Eye (tissue), 1 donor: Measurements from ENCODE around the gene LRRTM3.

Experiments used
- DNase-seq: peaks from one replicate; pipeline ENCODE4 v3.0.0-alpha.2; 2015

The LRRTM3 gene

GRCh38 chr10:67036808-67037207, 111.0 kb downstream of the LRRTM3 start:
- DNase-seq: no peak

- peak; percentile 2 for DNase-seq
These were observed 117.2 kb downstream of the LRRTM3 start for GRCh38 chr10:67043041-67043440.

GRCh38 chr10:67045404-67045803, 119.6 kb downstream of the LRRTM3 start:
- DNase-seq: no peak

- no peak for DNase-seq
These were observed 120.7 kb downstream of the LRRTM3 start for GRCh38 chr10:67046507-67046906.

- no peak for DNase-seq
These were observed 124.2 kb downstream of the LRRTM3 start for GRCh38 chr10:67049988-67050387.

- no peak for DNase-seq
These were observed 124.6 kb downstream of the LRRTM3 start for GRCh38 chr10:67050415-67050814.

- no peak for DNase-seq
These were observed 146.8 kb downstream of the LRRTM3 start for GRCh38 chr10:67072654-67073053.

GRCh38 chr10:67075491-67075971, 149.7 kb downstream of the LRRTM3 start:
- DNase-seq: no peak

- no peak for DNase-seq
These were observed 150.3 kb downstream of the LRRTM3 start for GRCh38 chr10:67076144-67076543.

- DNase-seq: no peak
These were observed 151.5 kb downstream of the LRRTM3 start for GRCh38 chr10:67077376-67077775.

GRCh38 chr10:67079126-67079525, 153.3 kb downstream of the LRRTM3 start:
- peak; percentile 32 for DNase-seq

GRCh38 chr10:67086327-67087134, 160.7 kb downstream of the LRRTM3 start:
- no peak for DNase-seq

- no peak for DNase-seq
These were observed 161.2 kb downstream of the LRRTM3 start for GRCh38 chr10:67087135-67087425.

- no peak for DNase-seq
These were observed 162.2 kb downstream of the LRRTM3 start for GRCh38 chr10:67088036-67088435.

- peak; percentile 37 for DNase-seq
These were observed 169.7 kb downstream of the LRRTM3 start for GRCh38 chr10:67095531-67095930.

GRCh38 chr10:67098461-67098860, 172.6 kb downstream of the LRRTM3 start:
- DNase-seq: peak; percentile 84

GRCh38 chr10:67100951-67101350, 175.1 kb downstream of the LRRTM3 start:
- peak; percentile 36 for DNase-seq

- DNase-seq: no peak
These were observed 181.8 kb downstream of the LRRTM3 start for GRCh38 chr10:67107670-67108069.

- DNase-seq: no peak
These were observed 184.4 kb downstream of the LRRTM3 start for GRCh38 chr10:67110286-67110685.

- no peak for DNase-seq
These were observed 186.9 kb downstream of the LRRTM3 start for GRCh38 chr10:67112765-67113164.

- no peak for DNase-seq
These were observed 189.1 kb downstream of the LRRTM3 start for GRCh38 chr10:67114945-67115344.

- DNase-seq: no peak
These were observed 190.1 kb downstream of the LRRTM3 start for GRCh38 chr10:67115972-67116371.

- no peak for DNase-seq
These were observed 193.8 kb downstream of the LRRTM3 start for GRCh38 chr10:67119651-67120050.

- DNase-seq: no peak
These were observed 201.6 kb downstream of the LRRTM3 start for GRCh38 chr10:67127441-67127840.

GRCh38 chr10:67140641-67141040, 214.8 kb downstream of the LRRTM3 start:
- no peak for DNase-seq
